RWPE2 (cell line): ENCODE results near the gene DLGAP4.

Experiments used
- ATAC-seq: fragments of 200-7000 bp; cut with Tn5 transposase; 3 replicates; pipeline ENCODE4 v1.9.1; 2021; ENCODE audit warnings: low read depth
- DNase-seq: peaks from one replicate; pipeline ENCODE4 v3.0.0-alpha.2; 2020; ENCODE audit warnings: low spot score
- H3K27ac ChIP-seq: fragments of 450-650 bp; 2 replicates; pipeline ENCODE4 v1.5.1; 2017; ENCODE audit warnings: mild to moderate bottlenecking; ENCODE audit not compliant: poor library complexity, severe bottlenecking
- H3K27me3 ChIP-seq: fragments of 250-450 bp; sonication (Bioruptor Pico); 2 replicates; pipeline ENCODE4 v1.5.1; 2021; ENCODE audit warnings: mild to moderate bottlenecking, moderate library complexity; ENCODE audit not compliant: insufficient read depth, poor library complexity, severe bottlenecking
- H3K36me3 ChIP-seq: fragments of 250-450 bp; sonication (Bioruptor Pico); 2 replicates; pipeline ENCODE4 v1.5.1; 2020; ENCODE audit warnings: low read depth, mild to moderate bottlenecking, moderate library complexity
- H3K4me1 ChIP-seq: fragments of 250-450 bp; sonication (Bioruptor Pico); 2 replicates; pipeline ENCODE4 v1.5.1; 2021; ENCODE audit warnings: mild to moderate bottlenecking, moderate library complexity; ENCODE audit not compliant: insufficient read depth, poor library complexity, severe bottlenecking
- H3K4me3 ChIP-seq: fragments of 250-450 bp; sonication (Bioruptor Pico); 2 replicates; pipeline ENCODE4 v1.5.1; 2021; ENCODE audit warnings: mild to moderate bottlenecking, moderate library complexity; ENCODE audit not compliant: severe bottlenecking
- H3K9me3 ChIP-seq: fragments of 250-450 bp; sonication (Bioruptor Pico); 2 replicates; pipeline ENCODE4 v1.5.1; 2021; ENCODE audit warnings: mild to moderate bottlenecking, moderate library complexity; ENCODE audit not compliant: severe bottlenecking
- CTCF ChIP-seq: fragments of 450-650 bp; IDR thresholded peaks from one replicate; pipeline ENCODE4 v1.5.1; 2017; ENCODE audit warnings: mild to moderate bottlenecking, moderate library complexity; ENCODE audit not compliant: poor library complexity, severe bottlenecking

The DLGAP4 gene

GRCh38 chr20:36336204-36336603 lies 30.1 kb downstream of the DLGAP4 start:
- no peak for TF ChIP-seq CTCF
- no peak overlapping the region for H3K4me3 ChIP-seq
- H3K4me1 ChIP-seq, result no peaks in the 10 kb centered on the region
- H3K36me3 ChIP-seq, result no peaks in the 10 kb centered on the region
- no peaks in the 10 kb centered on the region for H3K9me3 ChIP-seq
- H3K27me3 ChIP-seq, result peaks cover 6% of the 10 kb centered on the region
- no peak for ATAC-seq
- peak; percentile 62 for DNase-seq
- H3K27ac ChIP-seq, result no peak overlapping the region

- peaks cover 6% of the 10 kb centered on the region for H3K27me3 ChIP-seq
- no peak overlapping the region for H3K4me3 ChIP-seq
- no peaks in the 10 kb centered on the region for H3K9me3 ChIP-seq
- H3K27ac ChIP-seq, result no peak overlapping the region
- H3K36me3 ChIP-seq, result no peaks in the 10 kb centered on the region
- H3K4me1 ChIP-seq, result no peaks in the 10 kb centered on the region
- TF ChIP-seq CTCF, result no peak
- ATAC-seq (no peak), DNase-seq (peak; percentile 70)
These were observed 31.0 kb downstream of the DLGAP4 start for GRCh38 chr20:36336954-36337704.

GRCh38 chr20:36337886-36338285 lies 31.7 kb downstream of the DLGAP4 start:
- Histone ChIP-seq H3K4me3 (no peak overlapping the region), H3K27ac (no peak overlapping the region), H3K9me3 (no peaks in the 10 kb centered on the region), H3K4me1 (no peaks in the 10 kb centered on the region), H3K36me3 (no peaks in the 10 kb centered on the region), H3K27me3 (peaks cover 6% of the 10 kb centered on the region)
- DNase-seq (no peak), ATAC-seq (no peak)
- TF ChIP-seq CTCF, result no peak

- no peaks in the 10 kb centered on the region for H3K4me1 ChIP-seq
- H3K27me3 ChIP-seq, result peaks cover 5% of the 10 kb centered on the region
- TF ChIP-seq CTCF, result no peak
- no peak overlapping the region for H3K4me3 ChIP-seq
- no peak for DNase-seq
- no peak overlapping the region for H3K27ac ChIP-seq
- no peaks in the 10 kb centered on the region for H3K36me3 ChIP-seq
- no peaks in the 10 kb centered on the region for H3K9me3 ChIP-seq
- no peak for ATAC-seq
These were observed 33.8 kb downstream of the DLGAP4 start for GRCh38 chr20:36339646-36340592.

GRCh38 chr20:36340593-36340990 lies 34.5 kb downstream of the DLGAP4 start:
- no peaks in the 10 kb centered on the region for H3K27me3 ChIP-seq
- no peaks in the 10 kb centered on the region for H3K4me1 ChIP-seq
- H3K4me3 ChIP-seq, result no peak overlapping the region
- no peaks in the 10 kb centered on the region for H3K36me3 ChIP-seq
- no peak for TF ChIP-seq CTCF
- DNase-seq (no peak), ATAC-seq (no peak)
- no peaks in the 10 kb centered on the region for H3K9me3 ChIP-seq
- no peak overlapping the region for H3K27ac ChIP-seq
